H1 (cell line): ENCODE measurements around the gene PMP22.

Source experiments
- CEBPB ChIP-seq: IDR thresholded peaks from 2 replicates; pipeline ENCODE4 v1.6.1; 2012; ENCODE audit warnings: low read depth, low read length
- EP300 ChIP-seq, 2 experiments: IDR thresholded peaks; 1 replicate in 1 of 2; 2 replicates in 1 of 2; pipeline ENCODE4 v1.6.1; 2011 to 2012; ENCODE audit warnings: low read depth in 2 of 2, low read length in 2 of 2, mild to moderate bottlenecking in 2 of 2, borderline replicate concordance in 1 of 2, inconsistent platforms in 1 of 2, moderate library complexity in 1 of 2
- JUND ChIP-seq: IDR thresholded peaks from 2 replicates; pipeline ENCODE4 v1.6.1; 2011; ENCODE audit warnings: mild to moderate bottlenecking, improper control_type of control experiment, low read length
- NRF1 ChIP-seq: IDR thresholded peaks from 2 replicates; pipeline ENCODE4 v1.6.1; 2011; ENCODE audit warnings: mild to moderate bottlenecking, low read depth, low read length, improper control_type of control experiment
- SP4 ChIP-seq: IDR thresholded peaks from 2 replicates; pipeline ENCODE4 v1.6.1; 2012; ENCODE audit warnings: low read length, inconsistent platforms
- TF ChIP-seq, protein P1 (sequence below), 3 experiments: IDR thresholded peaks; 1 replicate in 2 of 3; 2 replicates in 1 of 3; pipeline versions ENCODE4 v1.5.1 to v1.6.1; 2011; ENCODE audit warnings: low read length in 3 of 3, mild to moderate bottlenecking in 3 of 3, inconsistent platforms in 2 of 3, low read depth in 1 of 3, moderate library complexity in 1 of 3; ENCODE audit not compliant: insufficient read depth in 1 of 3; ENCODE audit errors: control extremely low read depth in 1 of 3
- TF ChIP-seq, protein P2 (sequence below): fragments of 300-600 bp; sonication (generic); IDR thresholded peaks from 2 replicates; pipeline ENCODE4 v1.7.1; 2012; ENCODE audit warnings: low read length, moderate library complexity, mild to moderate bottlenecking, inconsistent platforms; ENCODE audit not compliant: insufficient replicate concordance

DNA sequence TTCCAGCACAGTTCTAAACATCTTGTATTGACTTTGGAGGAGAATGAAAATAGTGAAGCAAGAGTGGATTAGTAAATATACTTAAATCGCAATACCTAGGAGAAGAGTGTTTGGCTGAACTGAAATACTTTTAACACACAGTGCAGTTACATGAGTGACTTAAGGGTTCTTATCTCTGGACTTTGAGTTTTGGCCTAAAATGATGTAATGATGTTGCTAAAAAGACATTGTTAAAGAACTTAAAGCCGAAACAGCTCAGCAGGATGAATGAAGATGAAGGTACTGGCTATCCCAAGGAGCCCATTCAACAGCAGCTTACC, 28.1 kb downstream of the PMP22 start:
- no peak for TF ChIP-seq EP300 (IDR thresholded peaks at IDR 0.05; ENCODE audit: borderline replicate concordance in 1 of 2, low read depth in 2 of 2, low read length in 2 of 2)
- TF ChIP-seq, protein P1, sequence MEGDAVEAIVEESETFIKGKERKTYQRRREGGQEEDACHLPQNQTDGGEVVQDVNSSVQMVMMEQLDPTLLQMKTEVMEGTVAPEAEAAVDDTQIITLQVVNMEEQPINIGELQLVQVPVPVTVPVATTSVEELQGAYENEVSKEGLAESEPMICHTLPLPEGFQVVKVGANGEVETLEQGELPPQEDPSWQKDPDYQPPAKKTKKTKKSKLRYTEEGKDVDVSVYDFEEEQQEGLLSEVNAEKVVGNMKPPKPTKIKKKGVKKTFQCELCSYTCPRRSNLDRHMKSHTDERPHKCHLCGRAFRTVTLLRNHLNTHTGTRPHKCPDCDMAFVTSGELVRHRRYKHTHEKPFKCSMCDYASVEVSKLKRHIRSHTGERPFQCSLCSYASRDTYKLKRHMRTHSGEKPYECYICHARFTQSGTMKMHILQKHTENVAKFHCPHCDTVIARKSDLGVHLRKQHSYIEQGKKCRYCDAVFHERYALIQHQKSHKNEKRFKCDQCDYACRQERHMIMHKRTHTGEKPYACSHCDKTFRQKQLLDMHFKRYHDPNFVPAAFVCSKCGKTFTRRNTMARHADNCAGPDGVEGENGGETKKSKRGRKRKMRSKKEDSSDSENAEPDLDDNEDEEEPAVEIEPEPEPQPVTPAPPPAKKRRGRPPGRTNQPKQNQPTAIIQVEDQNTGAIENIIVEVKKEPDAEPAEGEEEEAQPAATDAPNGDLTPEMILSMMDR (IDR thresholded peaks at IDR 0.05; ENCODE audit: control extremely low read depth in 1 of 3, insufficient read depth in 1 of 3, low read depth in 1 of 3, low read length in 3 of 3), result no peak
- no peak for TF ChIP-seq SP4
- no peak for TF ChIP-seq CEBPB
- no peak for TF ChIP-seq JUND
- TF ChIP-seq, protein P2, sequence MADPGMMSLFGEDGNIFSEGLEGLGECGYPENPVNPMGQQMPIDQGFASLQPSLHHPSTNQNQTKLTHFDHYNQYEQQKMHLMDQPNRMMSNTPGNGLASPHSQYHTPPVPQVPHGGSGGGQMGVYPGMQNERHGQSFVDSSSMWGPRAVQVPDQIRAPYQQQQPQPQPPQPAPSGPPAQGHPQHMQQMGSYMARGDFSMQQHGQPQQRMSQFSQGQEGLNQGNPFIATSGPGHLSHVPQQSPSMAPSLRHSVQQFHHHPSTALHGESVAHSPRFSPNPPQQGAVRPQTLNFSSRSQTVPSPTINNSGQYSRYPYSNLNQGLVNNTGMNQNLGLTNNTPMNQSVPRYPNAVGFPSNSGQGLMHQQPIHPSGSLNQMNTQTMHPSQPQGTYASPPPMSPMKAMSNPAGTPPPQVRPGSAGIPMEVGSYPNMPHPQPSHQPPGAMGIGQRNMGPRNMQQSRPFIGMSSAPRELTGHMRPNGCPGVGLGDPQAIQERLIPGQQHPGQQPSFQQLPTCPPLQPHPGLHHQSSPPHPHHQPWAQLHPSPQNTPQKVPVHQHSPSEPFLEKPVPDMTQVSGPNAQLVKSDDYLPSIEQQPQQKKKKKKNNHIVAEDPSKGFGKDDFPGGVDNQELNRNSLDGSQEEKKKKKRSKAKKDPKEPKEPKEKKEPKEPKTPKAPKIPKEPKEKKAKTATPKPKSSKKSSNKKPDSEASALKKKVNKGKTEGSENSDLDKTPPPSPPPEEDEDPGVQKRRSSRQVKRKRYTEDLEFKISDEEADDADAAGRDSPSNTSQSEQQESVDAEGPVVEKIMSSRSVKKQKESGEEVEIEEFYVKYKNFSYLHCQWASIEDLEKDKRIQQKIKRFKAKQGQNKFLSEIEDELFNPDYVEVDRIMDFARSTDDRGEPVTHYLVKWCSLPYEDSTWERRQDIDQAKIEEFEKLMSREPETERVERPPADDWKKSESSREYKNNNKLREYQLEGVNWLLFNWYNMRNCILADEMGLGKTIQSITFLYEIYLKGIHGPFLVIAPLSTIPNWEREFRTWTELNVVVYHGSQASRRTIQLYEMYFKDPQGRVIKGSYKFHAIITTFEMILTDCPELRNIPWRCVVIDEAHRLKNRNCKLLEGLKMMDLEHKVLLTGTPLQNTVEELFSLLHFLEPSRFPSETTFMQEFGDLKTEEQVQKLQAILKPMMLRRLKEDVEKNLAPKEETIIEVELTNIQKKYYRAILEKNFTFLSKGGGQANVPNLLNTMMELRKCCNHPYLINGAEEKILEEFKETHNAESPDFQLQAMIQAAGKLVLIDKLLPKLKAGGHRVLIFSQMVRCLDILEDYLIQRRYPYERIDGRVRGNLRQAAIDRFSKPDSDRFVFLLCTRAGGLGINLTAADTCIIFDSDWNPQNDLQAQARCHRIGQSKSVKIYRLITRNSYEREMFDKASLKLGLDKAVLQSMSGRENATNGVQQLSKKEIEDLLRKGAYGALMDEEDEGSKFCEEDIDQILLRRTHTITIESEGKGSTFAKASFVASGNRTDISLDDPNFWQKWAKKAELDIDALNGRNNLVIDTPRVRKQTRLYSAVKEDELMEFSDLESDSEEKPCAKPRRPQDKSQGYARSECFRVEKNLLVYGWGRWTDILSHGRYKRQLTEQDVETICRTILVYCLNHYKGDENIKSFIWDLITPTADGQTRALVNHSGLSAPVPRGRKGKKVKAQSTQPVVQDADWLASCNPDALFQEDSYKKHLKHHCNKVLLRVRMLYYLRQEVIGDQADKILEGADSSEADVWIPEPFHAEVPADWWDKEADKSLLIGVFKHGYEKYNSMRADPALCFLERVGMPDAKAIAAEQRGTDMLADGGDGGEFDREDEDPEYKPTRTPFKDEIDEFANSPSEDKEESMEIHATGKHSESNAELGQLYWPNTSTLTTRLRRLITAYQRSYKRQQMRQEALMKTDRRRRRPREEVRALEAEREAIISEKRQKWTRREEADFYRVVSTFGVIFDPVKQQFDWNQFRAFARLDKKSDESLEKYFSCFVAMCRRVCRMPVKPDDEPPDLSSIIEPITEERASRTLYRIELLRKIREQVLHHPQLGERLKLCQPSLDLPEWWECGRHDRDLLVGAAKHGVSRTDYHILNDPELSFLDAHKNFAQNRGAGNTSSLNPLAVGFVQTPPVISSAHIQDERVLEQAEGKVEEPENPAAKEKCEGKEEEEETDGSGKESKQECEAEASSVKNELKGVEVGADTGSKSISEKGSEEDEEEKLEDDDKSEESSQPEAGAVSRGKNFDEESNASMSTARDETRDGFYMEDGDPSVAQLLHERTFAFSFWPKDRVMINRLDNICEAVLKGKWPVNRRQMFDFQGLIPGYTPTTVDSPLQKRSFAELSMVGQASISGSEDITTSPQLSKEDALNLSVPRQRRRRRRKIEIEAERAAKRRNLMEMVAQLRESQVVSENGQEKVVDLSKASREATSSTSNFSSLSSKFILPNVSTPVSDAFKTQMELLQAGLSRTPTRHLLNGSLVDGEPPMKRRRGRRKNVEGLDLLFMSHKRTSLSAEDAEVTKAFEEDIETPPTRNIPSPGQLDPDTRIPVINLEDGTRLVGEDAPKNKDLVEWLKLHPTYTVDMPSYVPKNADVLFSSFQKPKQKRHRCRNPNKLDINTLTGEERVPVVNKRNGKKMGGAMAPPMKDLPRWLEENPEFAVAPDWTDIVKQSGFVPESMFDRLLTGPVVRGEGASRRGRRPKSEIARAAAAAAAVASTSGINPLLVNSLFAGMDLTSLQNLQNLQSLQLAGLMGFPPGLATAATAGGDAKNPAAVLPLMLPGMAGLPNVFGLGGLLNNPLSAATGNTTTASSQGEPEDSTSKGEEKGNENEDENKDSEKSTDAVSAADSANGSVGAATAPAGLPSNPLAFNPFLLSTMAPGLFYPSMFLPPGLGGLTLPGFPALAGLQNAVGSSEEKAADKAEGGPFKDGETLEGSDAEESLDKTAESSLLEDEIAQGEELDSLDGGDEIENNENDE, result no peak
- TF ChIP-seq NRF1, result no peak
